ENCODE results near the gene KSR2. TPM values are rescaled to one million over a fixed set of nuclear protein-coding genes. Genes with fewer than 3 reads are reported as not detected.

Gene KSR2
- total RNA-seq, 1 experiment from 2014 or later = not detected

DNA sequence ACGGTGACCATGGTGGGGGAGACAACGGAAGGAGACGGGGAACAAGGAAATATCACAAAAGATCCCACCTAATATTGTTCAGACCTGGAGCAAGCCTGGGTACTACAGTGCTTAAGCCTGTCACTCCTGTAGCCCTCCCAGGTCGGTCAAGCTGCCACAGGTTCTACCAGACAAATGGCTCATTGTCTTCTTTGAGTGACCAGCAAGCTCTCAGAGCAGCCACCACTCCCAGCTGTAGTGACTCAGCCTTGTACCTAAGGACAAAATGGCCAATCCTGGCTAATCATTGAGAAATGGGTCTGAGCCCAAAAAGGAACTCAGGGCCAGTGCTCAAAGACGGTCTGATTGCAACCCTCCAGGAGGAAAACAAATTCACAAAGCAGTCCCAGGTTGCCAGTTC lies 368.9 kb downstream of the KSR2 start:
- no TSS peak for BruUV-seq (replicated peaks)
- H3K27me3 ChIP-seq (replicated peaks; ENCODE audit: insufficient read depth, low read depth, low read length, poor library complexity) = peaks cover 3% of the 10 kb centered on the region
- intact Hi-C loops (cut with micrococcal nuclease; ENCODE audit: unreplicated experiment) = no loop called here
- TF ChIP-seq, protein P1, sequence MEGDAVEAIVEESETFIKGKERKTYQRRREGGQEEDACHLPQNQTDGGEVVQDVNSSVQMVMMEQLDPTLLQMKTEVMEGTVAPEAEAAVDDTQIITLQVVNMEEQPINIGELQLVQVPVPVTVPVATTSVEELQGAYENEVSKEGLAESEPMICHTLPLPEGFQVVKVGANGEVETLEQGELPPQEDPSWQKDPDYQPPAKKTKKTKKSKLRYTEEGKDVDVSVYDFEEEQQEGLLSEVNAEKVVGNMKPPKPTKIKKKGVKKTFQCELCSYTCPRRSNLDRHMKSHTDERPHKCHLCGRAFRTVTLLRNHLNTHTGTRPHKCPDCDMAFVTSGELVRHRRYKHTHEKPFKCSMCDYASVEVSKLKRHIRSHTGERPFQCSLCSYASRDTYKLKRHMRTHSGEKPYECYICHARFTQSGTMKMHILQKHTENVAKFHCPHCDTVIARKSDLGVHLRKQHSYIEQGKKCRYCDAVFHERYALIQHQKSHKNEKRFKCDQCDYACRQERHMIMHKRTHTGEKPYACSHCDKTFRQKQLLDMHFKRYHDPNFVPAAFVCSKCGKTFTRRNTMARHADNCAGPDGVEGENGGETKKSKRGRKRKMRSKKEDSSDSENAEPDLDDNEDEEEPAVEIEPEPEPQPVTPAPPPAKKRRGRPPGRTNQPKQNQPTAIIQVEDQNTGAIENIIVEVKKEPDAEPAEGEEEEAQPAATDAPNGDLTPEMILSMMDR (conservative IDR thresholded peaks at IDR 0.05; ENCODE audit: low read depth, low read length) = no peak
- TF ChIP-seq EZH2 (IDR thresholded peaks at IDR 0.05; ENCODE audit: borderline replicate concordance, low read depth, low read length, poor library complexity, severe bottlenecking) = no peak
- H3K4me1 ChIP-seq (ENCODE audit: insufficient read depth, low read length, poor library complexity, severe bottlenecking) = no peaks in the 10 kb centered on the region
- ChIA-PET CTCF (no interaction called here), POLR2A (ENCODE audit: low non-redundant PET) (no interaction called here)
- H3K36me3 ChIP-seq (ENCODE audit: insufficient read depth, low read length, poor library complexity, severe bottlenecking) = no peaks in the 10 kb centered on the region
- H3K4me3 ChIP-seq (ENCODE audit: low read depth, low read length, poor library complexity, severe bottlenecking) = no peak overlapping the region
- H3K27ac ChIP-seq (ENCODE audit: low read depth, low read length, poor library complexity, severe bottlenecking) = no peak overlapping the region
- DNase-seq (ENCODE audit: low spot score) = no peak
- H3K9me3 ChIP-seq (ENCODE audit: low read depth, low read length, poor library complexity, severe bottlenecking) = no peaks in the 10 kb centered on the region

DNA sequence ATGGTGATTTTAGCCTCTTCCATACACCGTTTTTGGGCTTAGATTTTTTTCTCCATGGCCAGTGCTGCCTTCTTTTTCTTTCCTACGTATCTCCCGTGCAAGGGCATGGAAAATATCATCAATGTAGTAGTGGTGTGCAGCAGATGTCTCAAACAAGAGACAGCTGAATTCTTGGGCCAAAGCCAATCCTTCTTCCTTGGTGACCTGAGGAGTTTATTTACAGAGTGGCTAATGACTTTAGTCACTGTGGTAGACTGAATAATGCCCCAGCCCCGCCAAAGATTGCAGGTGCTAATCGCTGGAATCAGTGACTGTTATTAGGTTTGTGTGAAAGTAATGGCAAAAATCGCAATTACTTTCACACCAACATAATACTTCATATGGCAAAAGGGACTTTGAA lies 371.8 kb downstream of the KSR2 start:
- CTCF ChIA-PET = no interaction called here
- Histone ChIP-seq H3K36me3 (ENCODE audit: insufficient read depth, low read length, poor library complexity, severe bottlenecking) (no peaks in the 10 kb centered on the region), H3K27me3 (replicated peaks; ENCODE audit: insufficient read depth, low read depth, low read length, poor library complexity) (peaks cover 7% of the 10 kb centered on the region), H3K9me3 (ENCODE audit: low read depth, low read length, poor library complexity, severe bottlenecking) (no peaks in the 10 kb centered on the region), H3K4me1 (ENCODE audit: insufficient read depth, low read length, poor library complexity, severe bottlenecking) (no peaks in the 10 kb centered on the region), H3K4me3 (ENCODE audit: low read depth, low read length, poor library complexity, severe bottlenecking) (no peak overlapping the region), H3K27ac (ENCODE audit: low read depth, low read length, poor library complexity, severe bottlenecking) (no peak overlapping the region)
- TF ChIP-seq, protein P1 (conservative IDR thresholded peaks at IDR 0.05; ENCODE audit: low read depth, low read length) = no peak
- intact Hi-C loops (cut with micrococcal nuclease; ENCODE audit: unreplicated experiment) = no loop called here
- DNase-seq (ENCODE audit: low spot score) = no peak
- no TSS peak for BruUV-seq (replicated peaks)
- POLR2A ChIA-PET (ENCODE audit: low non-redundant PET) = no interaction called here

DNA sequence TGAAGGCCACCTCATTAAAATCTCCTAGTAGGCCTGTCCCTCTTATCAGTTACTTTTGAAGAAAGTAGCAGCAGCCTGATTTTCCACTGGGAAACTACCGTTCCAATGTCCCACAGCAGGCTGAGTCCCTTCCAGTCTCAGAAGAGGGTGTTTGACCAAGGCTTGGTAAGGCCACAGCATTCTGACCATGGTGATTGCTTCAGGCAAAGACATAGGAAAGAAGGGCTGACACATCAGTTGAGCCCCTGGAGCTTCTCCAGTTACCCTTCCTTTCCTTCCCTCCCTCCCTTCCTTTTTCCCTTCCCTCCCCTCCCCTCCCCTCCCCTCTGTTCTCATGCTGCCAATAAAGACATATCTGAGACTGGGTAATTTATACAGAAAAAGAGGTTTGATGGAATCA lies 373.0 kb downstream of the KSR2 start:
- TF ChIP-seq, protein P1 (conservative IDR thresholded peaks at IDR 0.05; ENCODE audit: low read depth, low read length) = no peak
- no peak for TF ChIP-seq EZH2 (IDR thresholded peaks at IDR 0.05; ENCODE audit: borderline replicate concordance, low read depth, low read length, poor library complexity, severe bottlenecking)
- H3K27me3 ChIP-seq (replicated peaks; ENCODE audit: insufficient read depth, low read depth, low read length, poor library complexity) = peaks cover 7% of the 10 kb centered on the region
- no peaks in the 10 kb centered on the region for H3K9me3 ChIP-seq (ENCODE audit: low read depth, low read length, poor library complexity, severe bottlenecking)
- intact Hi-C loops (cut with micrococcal nuclease; ENCODE audit: unreplicated experiment) = no loop called here
- no peaks in the 10 kb centered on the region for H3K4me1 ChIP-seq (ENCODE audit: insufficient read depth, low read length, poor library complexity, severe bottlenecking)
- H3K4me3 ChIP-seq (ENCODE audit: low read depth, low read length, poor library complexity, severe bottlenecking) = no peak overlapping the region
- DNase-seq (ENCODE audit: low spot score) = no peak
- POLR2A ChIA-PET (ENCODE audit: low non-redundant PET) = no interaction called here
- CTCF ChIA-PET = no interaction called here
- no TSS peak for BruUV-seq (replicated peaks)
- H3K36me3 ChIP-seq (ENCODE audit: insufficient read depth, low read length, poor library complexity, severe bottlenecking) = no peaks in the 10 kb centered on the region
- H3K27ac ChIP-seq (ENCODE audit: low read depth, low read length, poor library complexity, severe bottlenecking) = no peak overlapping the region

Data from A673 (cell line).